Stimulated activated CD4-positive, alpha-beta T cell treated with anti-CD3 and anti-CD28 coated beads, TNF-alpha, amount 100 ng/mL, for 4 hours (primary cell): ENCODE data around the gene NFIX.

Experiments
- DNase-seq, 3 experiments: peaks; one replicate each; pipeline ENCODE4 v3.0.0-alpha.2; 2020; ENCODE audit warnings: low read depth in 3 of 3

The NFIX gene

GRCh38 chr19:13103581-13104359, 108.5 kb downstream of the NFIX start:
- DNase-seq: no peak

- DNase-seq: peak in 1 of 3 experiments; percentile 45
Measured at GRCh38 chr19:13104360-13104847, 109.1 kb downstream of the NFIX start.

GRCh38 chr19:13104848-13105711, 109.8 kb downstream of the NFIX start:
- no peak for DNase-seq

- no peak for DNase-seq
Measured at GRCh38 chr19:13109361-13110098, 114.3 kb downstream of the NFIX start.

- DNase-seq: no peak
Measured at GRCh38 chr19:13110099-13110610, 114.9 kb downstream of the NFIX start.

DNA sequence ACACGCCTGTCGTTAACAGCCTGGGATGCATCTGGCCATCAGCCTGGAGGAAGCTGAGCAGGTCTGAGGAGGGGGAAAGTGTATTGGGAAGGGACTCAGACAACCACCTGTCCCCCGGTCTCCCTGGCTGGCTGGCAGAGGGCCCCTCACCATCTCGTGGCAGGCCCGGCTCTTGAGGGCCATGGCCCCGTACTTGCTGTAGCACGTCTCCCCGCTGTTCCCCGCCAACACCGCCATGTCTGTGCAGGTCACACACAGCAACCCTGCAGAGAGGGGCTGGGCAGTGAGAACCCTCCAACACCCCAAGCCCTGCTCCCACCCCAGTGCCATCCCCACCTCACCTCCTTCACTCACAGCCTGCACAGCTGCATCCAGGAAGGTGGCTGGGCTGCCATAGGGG, 117.3 kb downstream of the NFIX start:
- no peak for DNase-seq

GRCh38 chr19:13115936-13116281, 120.6 kb downstream of the NFIX start:
- DNase-seq: no peak

DNA sequence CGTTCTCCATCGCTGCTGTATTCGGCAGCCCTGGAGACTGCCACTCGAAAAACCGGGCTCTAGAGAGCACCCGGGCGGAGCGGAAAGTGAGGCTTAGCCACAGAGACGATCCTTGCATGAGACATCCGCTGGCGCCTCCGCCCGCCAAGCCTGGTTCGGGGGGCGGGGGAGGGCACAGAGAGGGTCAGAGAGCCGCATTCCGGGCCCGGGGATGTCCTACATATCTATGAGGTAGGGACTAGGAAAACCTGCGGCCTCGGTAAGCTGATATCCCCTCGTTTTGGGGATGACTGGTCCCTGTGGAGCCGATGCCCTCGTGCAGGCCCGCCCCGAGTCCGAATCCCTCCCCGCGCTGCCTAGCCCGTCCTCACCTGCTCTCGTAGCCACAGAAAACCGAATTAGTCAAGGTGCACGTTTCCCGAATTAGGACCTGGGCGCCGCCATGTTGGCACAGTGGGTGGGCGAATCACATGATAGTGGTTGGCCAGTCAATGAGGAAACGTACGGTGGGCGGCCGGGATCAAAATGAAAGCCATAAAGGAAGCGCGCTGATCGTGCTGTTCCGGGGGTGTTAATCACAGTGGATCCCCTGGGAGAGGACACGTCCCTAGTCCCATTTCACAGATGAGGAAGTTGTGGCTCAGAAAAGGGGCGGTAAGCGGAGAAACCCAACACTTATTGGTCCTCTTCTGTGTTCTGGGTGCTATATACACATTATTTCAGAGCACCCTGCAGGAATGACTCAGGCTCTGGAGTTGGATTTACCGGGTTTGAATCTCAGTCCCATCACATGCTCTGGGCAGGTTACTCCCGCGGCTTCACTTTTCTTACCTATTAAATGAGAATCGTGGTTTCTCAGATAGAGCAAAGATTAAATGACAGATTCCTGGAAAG, 121.3 kb downstream of the NFIX start, which contains the start of gene TRMT1:
Gene TRMT1, minus strand, starts transcription at position 459 of the 894 bp plus-strand sequence. Its CDS starts 341 bp downstream, at position 118.
- peak; percentile 83 to 87 (median 87) for DNase-seq

- DNase-seq: no peak
Measured at GRCh38 chr19:13117176-13117771, 122.0 kb downstream of the NFIX start.

GRCh38 chr19:13117772-13118423, 122.6 kb downstream of the NFIX start, which contains the start of gene NACC1:
NACC1 (plus strand) TSS chr19:13118264; CDS start chr19:13135208, 16,944 bp downstream.
- DNase-seq: peak; percentile 78 to 85 (median 83)

DNA sequence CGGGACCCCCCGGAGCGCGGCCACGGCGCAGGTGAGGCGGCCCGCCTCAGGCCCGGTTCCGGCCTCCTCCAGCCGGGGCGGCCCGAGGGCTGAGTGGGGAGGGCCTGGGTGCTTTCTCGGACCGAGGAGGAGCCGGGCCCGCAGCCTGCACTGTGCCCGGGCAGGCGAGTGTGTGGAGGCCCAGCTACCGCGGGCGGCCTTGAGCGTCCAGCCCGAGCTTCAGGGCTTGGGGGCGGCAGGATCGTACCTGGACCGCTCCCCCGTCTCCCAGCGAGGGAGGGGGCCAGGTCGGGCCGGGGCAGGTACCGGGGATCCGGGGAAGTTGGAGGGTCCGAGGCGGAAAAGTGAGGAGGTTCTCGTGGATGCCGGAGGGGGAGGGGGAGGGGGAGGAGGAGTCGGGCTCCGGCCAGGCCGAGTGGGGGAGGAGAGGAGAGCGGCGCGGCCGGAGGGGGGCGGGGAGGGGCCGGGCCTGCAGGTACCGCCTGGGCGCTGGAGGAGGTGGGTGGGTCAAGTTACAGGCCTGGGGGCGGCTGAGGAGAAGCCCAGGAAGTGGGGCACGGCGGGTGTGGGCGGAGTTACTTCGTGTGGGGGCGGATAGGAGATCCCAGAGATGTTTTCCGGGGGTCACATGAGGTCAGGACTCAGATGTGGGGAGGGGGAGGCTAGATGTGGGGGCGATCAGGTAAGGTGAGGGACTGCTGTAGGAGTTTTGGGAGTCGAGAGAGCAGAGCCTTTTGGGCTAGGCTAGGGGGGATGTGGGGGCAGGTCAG, 123.3 kb downstream of the NFIX start:
- peak in 1 of 3 experiments; percentile 46 for DNase-seq

DNA sequence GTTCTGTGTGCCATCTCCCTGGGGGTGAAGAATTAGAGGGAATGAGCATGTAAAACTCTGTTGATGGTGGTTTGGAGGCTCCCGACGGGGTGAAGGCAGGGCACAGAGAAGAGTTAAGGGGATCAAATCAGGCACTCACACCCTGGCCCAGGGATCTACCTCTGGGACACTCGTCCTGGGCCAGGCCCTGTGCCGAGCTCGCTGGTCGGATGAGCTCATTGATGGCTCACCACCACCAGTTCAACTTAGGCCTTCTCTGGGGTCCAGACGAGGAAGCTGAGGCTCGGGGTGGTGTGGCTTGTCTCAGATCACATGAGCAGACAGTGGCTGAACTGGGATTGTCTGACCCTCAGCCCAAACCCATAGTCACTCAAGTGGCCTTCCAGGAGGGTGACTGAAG, 124.4 kb downstream of the NFIX start:
- no peak for DNase-seq

- DNase-seq: no peak
Measured at GRCh38 chr19:13120031-13120430, 124.8 kb downstream of the NFIX start.

DNA sequence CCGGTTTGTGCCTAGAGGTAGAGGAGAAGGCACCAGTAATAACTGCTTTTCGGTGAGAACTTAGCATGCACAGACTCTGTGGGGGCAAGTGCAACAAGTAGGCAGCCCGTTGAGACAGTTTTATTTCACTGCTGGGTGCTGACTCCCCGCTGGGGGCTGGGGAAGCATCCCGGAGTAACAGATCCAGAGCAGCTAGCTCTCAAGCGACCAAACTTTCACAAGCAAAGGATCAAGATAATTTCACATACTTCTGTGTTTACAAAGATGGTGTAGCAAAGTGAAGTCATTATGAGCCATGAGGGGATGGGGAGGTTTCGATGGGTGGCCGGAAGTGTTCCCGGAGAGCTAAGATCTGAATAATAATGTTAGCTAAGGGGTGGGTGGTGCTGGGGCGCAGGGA, 125.5 kb downstream of the NFIX start:
- no peak for DNase-seq

DNA sequence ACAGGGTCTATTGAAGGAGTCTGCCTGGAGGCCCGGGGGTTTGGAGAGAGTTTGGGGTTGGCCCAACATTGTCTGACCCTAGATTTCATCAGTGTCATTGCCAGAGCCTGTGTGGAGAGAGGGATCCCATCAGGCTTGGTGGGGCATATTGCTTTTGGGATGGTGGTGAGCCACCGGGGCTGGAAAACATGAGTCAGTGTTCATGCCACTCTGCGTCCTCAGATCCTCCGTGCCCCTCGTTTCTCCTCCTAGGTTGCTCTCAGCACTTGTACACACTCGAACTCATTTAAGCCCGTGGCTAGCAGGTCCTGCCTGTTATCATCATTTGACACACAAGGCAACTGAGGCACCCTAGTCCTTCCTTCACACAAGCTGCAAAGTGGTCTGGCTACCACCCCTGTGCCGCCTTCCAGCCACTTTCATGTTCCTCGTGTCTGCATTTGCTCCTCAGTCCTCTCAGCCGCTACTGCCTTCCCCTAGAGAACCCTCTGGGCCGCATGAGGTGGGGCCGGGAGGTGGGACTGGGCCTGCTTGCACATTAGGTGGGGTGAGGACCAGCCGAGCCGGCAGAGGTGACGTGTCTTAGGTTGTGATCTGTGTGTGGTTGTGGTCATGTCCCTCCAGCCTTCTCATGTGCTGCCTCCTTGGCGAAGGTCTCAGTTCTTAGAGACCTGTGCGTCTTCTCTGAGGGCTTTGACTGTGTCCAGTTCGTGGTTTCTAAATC, 126.4 kb downstream of the NFIX start:
- DNase-seq: no peak

- DNase-seq: no peak
Measured at GRCh38 chr19:13122275-13122878, 127.1 kb downstream of the NFIX start.
